ENCODE results near the gene B2M. TPM values are rescaled to one million over a fixed set of nuclear protein-coding genes. Genes with fewer than 3 reads are reported as not detected.

Gene B2M
- total and polyA plus RNA-seq, 4 donors, result 1,933 to 11,026 (median 3,433) TPM

- peak; percentile 75 for ATAC-seq (ENCODE audit: insufficient read depth, low FRiP score)
- peak overlapping the region; percentile 98 to 99 for H3K27ac ChIP-seq (ENCODE audit: low read depth in 1 of 2, low read length in 1 of 2)
- H3K9ac ChIP-seq (ENCODE audit: insufficient read depth in 1 of 2, low read length in 2 of 2), result peak overlapping the region; percentile 69 to 71
- peaks cover 0 to 12% (median 9%) of the 10 kb centered on the region in 4 donors for H3K36me3 ChIP-seq (ENCODE audit: control insufficient read depth in 4 of 4, insufficient read depth in 4 of 4, low read length in 4 of 4)
- WGBS, 2 donors, result 6 to 12% methylated on average over 33 to 34 of the region's 34 CpGs
- H3K9me3 ChIP-seq (ENCODE audit: control insufficient read depth in 4 of 4, insufficient read depth in 3 of 4, low read length in 3 of 4), result no peaks in the 10 kb centered on the region
- H3K27me3 ChIP-seq (ENCODE audit: control insufficient read depth in 3 of 3, insufficient read depth in 3 of 3, low read length in 2 of 3), result no peaks in the 10 kb centered on the region
- peak; percentile 38 to 79 (median 78) for DNase-seq
- peaks cover 0 to 11% (median 2%) of the 10 kb centered on the region in 5 donors for H3K4me1 ChIP-seq (ENCODE audit: control insufficient read depth in 5 of 5, insufficient read depth in 5 of 5, low read length in 5 of 5)
- H3K4me3 ChIP-seq, result peak overlapping the region; percentile 87
- TF ChIP-seq CTCF (IDR thresholded peaks at IDR 0.05; ENCODE audit: control extremely low read depth, extremely low read depth), result no peak
Measured at GRCh38 chr15:44662478-44663409, 48.6 kb upstream of the B2M start.

- WGBS, 2 donors, result 7% methylated on average over 52 to 53 of the region's 53 CpGs
Measured at GRCh38 chr15:44663410-44664308, 47.7 kb upstream of the B2M start, which contains the start of gene SPG11. TSS of gene SPG11 (minus strand) at chr15:44663662. CDS start at chr15:44663647, 15 bp downstream.

More at GRCh38 chr15:44663410-44664308, 47.7 kb upstream of the B2M start, which contains the start of gene SPG11:
- Histone ChIP-seq H3K27ac (ENCODE audit: low read depth in 1 of 2, low read length in 1 of 2) (peak within 1 kb of the TSS; percentile 98 to 99), H3K27me3 (ENCODE audit: control insufficient read depth in 3 of 3, insufficient read depth in 3 of 3, low read length in 2 of 3) (no peaks in the 10 kb centered on the region), H3K4me3 (peak within 1 kb of the TSS; percentile 87), H3K9ac (ENCODE audit: insufficient read depth in 1 of 2, low read length in 2 of 2) (peak within 1 kb of the TSS; percentile 69 to 87), H3K36me3 (ENCODE audit: control insufficient read depth in 4 of 4, insufficient read depth in 4 of 4, low read length in 4 of 4) (peaks cover 0 to 12% (median 9%) of the 10 kb centered on the region in 4 donors), H3K4me1 (ENCODE audit: control insufficient read depth in 5 of 5, insufficient read depth in 5 of 5, low read length in 5 of 5) (peaks cover 0 to 11% (median 2%) of the 10 kb centered on the region in 5 donors), H3K9me3 (ENCODE audit: control insufficient read depth in 4 of 4, insufficient read depth in 3 of 4, low read length in 3 of 4) (no peaks in the 10 kb centered on the region)
- peak; percentile 94 for TF ChIP-seq CTCF (IDR thresholded peaks at IDR 0.05; ENCODE audit: control extremely low read depth, extremely low read depth)
- peak; percentile 97 for ATAC-seq (ENCODE audit: insufficient read depth, low FRiP score)
- peak; percentile 98 to 99 (median 98) for DNase-seq

Measured in lung (tissue), 12 donors.